CD14-positive monocyte (primary cell): ENCODE data around the gene LYL1. TPM values are rescaled to one million over a fixed set of nuclear protein-coding genes. Genes with fewer than 3 reads are reported as not detected.

Source experiments
- DNase-seq, 3 donors: peaks; one replicate each; pipeline ENCODE4 v3.0.0-alpha.2; 2011 to 2022
- H2AFZ ChIP-seq: 2 replicates; pipeline ENCODE4 v1.6.0; 2012; ENCODE audit warnings: mild to moderate bottlenecking, low read depth, low read length, inconsistent platforms; ENCODE audit not compliant: insufficient read depth, poor library complexity, severe bottlenecking
- H3K27ac ChIP-seq, 2 donors: 1 replicate in 1 of 2; 2 replicates in 1 of 2; pipeline ENCODE4 v1.5.1; 2012 to 2013; ENCODE audit warnings: low read length in 2 of 2, control low read depth in 1 of 2, inconsistent platforms in 1 of 2, low read depth in 1 of 2, mild to moderate bottlenecking in 1 of 2
- H3K27me3 ChIP-seq, 2 donors: one replicate each; pipeline versions ENCODE4 v1.6.0 to v1.6.1; 2011 to 2013; ENCODE audit warnings: low read length in 2 of 2; ENCODE audit not compliant: control insufficient read depth in 2 of 2, insufficient read depth in 2 of 2
- H3K36me3 ChIP-seq, 2 donors: replicated peaks in 1 of 2; 1 replicate in 1 of 2; 2 replicates in 1 of 2; pipeline versions ENCODE4 v1.5.1 to v1.6.1; 2012 to 2013; ENCODE audit warnings: low read length in 2 of 2, control low read depth in 1 of 2, inconsistent platforms in 1 of 2, mild to moderate bottlenecking in 1 of 2; ENCODE audit not compliant: insufficient read depth in 2 of 2, control insufficient read depth in 1 of 2
- H3K4me1 ChIP-seq, 2 donors: 1 replicate in 1 of 2; 2 replicates in 1 of 2; pipeline versions ENCODE4 v1.5.1 to v1.6.1; 2012 to 2013; ENCODE audit warnings: low read length in 2 of 2, control low read depth in 1 of 2, inconsistent platforms in 1 of 2, mild to moderate bottlenecking in 1 of 2, moderate library complexity in 1 of 2; ENCODE audit not compliant: insufficient read depth in 2 of 2, control insufficient read depth in 1 of 2
- H3K4me2 ChIP-seq: replicated peaks from 2 replicates; pipeline ENCODE3; 2012; ENCODE audit warnings: low read length, moderate library complexity, mild to moderate bottlenecking; ENCODE audit not compliant: poor library complexity, severe bottlenecking; ENCODE audit errors: extremely low read depth
- H3K4me3 ChIP-seq, 3 experiments: fragments of 200-600 bp in 1 of 3; sonication (generic) in 1 of 3; replicated peaks in 1 of 3; 1 replicate in 2 of 3; 2 replicates in 1 of 3; pipeline ENCODE4 v1.5.1; 2011 to 2013; ENCODE audit warnings: low read length in 3 of 3, mild to moderate bottlenecking in 3 of 3, control low read depth in 2 of 3, low read depth in 2 of 3, inconsistent platforms in 1 of 3, moderate library complexity in 1 of 3
- H3K79me2 ChIP-seq: 2 replicates; pipeline ENCODE4 v1.6.0; 2012; ENCODE audit warnings: mild to moderate bottlenecking, control low read depth, inconsistent platforms, low read length, moderate library complexity; ENCODE audit not compliant: insufficient read depth
- H3K9ac ChIP-seq: 2 replicates; pipeline ENCODE4 v1.6.0; 2017; ENCODE audit warnings: low read length, mild to moderate bottlenecking; ENCODE audit not compliant: insufficient read depth, poor library complexity, severe bottlenecking
- H3K9me3 ChIP-seq, 2 donors: replicated peaks in 1 of 2; 1 replicate in 1 of 2; 2 replicates in 1 of 2; pipeline versions ENCODE4 v1.5.1 to v1.6.1; 2012 to 2013; ENCODE audit warnings: low read length in 2 of 2, control low read depth in 1 of 2; ENCODE audit not compliant: control insufficient read depth in 1 of 2, insufficient read depth in 1 of 2
- H4K20me1 ChIP-seq: 2 replicates; pipeline ENCODE4 v1.6.0; 2012; ENCODE audit warnings: mild to moderate bottlenecking, low read length, control low read depth, moderate library complexity; ENCODE audit not compliant: insufficient read depth
- H3K27ac Mint-ChIP-seq, 7 donors: one replicate each; pipeline ENCODE4 v1.8.0; 2020; ENCODE audit warnings: mild to moderate bottlenecking in 7 of 7, mixed read lengths in 7 of 7, moderate library complexity in 6 of 7, inconsistent platforms in 2 of 7
- H3K27me3 Mint-ChIP-seq, 3 donors: one replicate each; pipeline ENCODE4 v1.8.0; 2021 to 2022; ENCODE audit warnings: low read depth in 3 of 3, mild to moderate bottlenecking in 3 of 3, mixed read lengths in 3 of 3, moderate library complexity in 3 of 3, inconsistent platforms in 1 of 3
- H3K36me3 Mint-ChIP-seq, 2 donors: one replicate each; pipeline ENCODE4 v1.8.0; 2020; ENCODE audit warnings: mixed read lengths in 2 of 2, inconsistent platforms in 1 of 2, mild to moderate bottlenecking in 1 of 2
- H3K4me1 Mint-ChIP-seq: one replicate; pipeline ENCODE4 v1.8.0; 2020; ENCODE audit warnings: mild to moderate bottlenecking, mixed read lengths
- H3K4me3 Mint-ChIP-seq, 2 donors: one replicate each; pipeline ENCODE4 v1.8.0; 2020; ENCODE audit warnings: mild to moderate bottlenecking in 2 of 2, mixed read lengths in 2 of 2, moderate library complexity in 1 of 2
- H3K9me3 Mint-ChIP-seq, 7 donors: one replicate each; pipeline ENCODE4 v1.8.0; 2020 to 2022; ENCODE audit warnings: mixed read lengths in 7 of 7, mild to moderate bottlenecking in 6 of 7, moderate library complexity in 6 of 7, inconsistent platforms in 2 of 7
- CTCF ChIP-seq: fragments of 200-600 bp; IDR thresholded peaks from one replicate; pipeline ENCODE4 v1.8.0; 2022; ENCODE audit warnings: antibody characterized with exemption, mild to moderate bottlenecking
- WGBS: methylation state at CpG from one replicate; pipeline ENCODE4 v1.1.5; 2013; ENCODE audit warnings: missing lambda C conversion rate; ENCODE audit not compliant: insufficient coverage; 5-methylcytosine and 5-hydroxymethylcytosine counted together
- intact Hi-C, 2 donors: fragments of 100-400 bp; cut with micrococcal nuclease; formaldehyde crosslinking; loops; one replicate each; pipeline versions ENCODE4 v1.15.0 to v1.15.1; 2023
- polyA plus RNA-seq, 3 donors: library from polyadenylated mRNA; depleted of rRNA in 1 of 3; unstranded in 2 of 3; stranded (reverse) in 1 of 3; fragments of 300-500 nt in 2 of 3; fragments of >200 nt in 1 of 3; fragmentation: Illumina TruSeq in 2 of 3; gene quantifications; 1 replicate in 2 of 3; 2 replicates in 1 of 3; pipeline ENCODE4 v1.2.3, GENCODE V29; 2012 to 2021

Gene LYL1
- polyA plus RNA-seq, 3 donors = 35.7 to 51.1 (median 37.1) TPM

DNA sequence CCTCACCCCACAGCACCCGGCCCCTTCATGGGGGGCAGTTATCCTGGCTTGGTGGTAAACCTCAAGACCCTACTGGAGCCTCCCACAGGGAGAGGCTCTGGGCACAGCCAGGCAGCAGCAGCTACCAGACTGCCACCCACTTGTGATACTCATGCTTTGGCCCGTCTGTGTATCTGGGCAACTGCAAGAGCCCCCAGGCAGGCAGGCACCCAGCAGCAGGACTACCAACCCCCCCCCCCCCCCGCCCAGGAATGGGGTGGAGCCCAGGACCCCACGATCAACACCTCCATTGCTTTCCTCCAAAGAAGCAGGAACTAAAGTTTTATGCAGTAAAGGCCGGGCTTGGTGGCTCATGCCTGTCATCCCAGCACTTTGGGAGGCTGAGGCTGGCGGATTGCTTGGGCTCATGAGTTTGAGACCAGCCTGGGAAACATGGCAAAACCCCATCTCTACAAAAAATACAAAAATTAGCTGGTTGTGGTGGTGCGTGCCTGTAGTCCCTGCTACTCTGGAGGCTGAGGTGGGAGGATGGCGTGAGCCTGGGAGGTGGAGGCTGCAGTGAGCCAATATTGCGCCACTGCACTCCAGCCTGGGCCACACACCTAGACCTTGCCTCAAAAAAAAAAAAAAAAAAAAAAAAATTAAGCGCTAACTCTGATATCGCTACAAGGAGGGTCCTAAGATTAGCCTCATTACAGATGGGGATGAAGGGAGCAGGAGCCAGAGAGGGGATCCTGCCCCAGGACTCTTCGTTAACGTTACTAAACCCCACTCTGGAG lies 1.1 kb upstream of the LYL1 start:
- no peak for TF ChIP-seq CTCF
- WGBS = 0% methylated on average over 3 of the region's 13 CpGs
- DNase-seq = no peak

DNA sequence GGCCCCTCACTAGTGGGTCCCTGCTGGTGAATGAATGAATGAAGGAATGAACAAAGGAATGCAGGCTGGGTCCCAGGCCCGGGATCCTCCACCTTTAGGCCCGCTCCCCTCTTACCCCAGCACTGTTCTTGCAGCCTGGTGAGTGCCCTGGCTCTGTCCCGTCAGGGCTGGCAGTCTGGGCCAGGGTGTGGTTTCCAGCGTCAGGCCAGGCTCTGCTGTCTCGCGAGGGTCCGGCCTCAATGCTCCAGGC lies 317 bp downstream of the LYL1 start:
- DNase-seq = no peak
- Histone ChIP-seq H3K4me2 (peak overlapping the region; percentile 100), H3K9me3 (no peaks in the 10 kb centered on the region), H3K79me2 (peaks cover 79% of the 10 kb centered on the region), H2AFZ (peak overlapping the region; percentile 91), H3K27me3 (no peaks in the 10 kb centered on the region), H4K20me1 (peaks cover 27% of the 10 kb centered on the region), H3K9ac (peak overlapping the region; percentile 86), H3K27ac (peak overlapping the region; percentile 90 to 98), H3K4me1 (peaks cover 65 to 80% of the 10 kb centered on the region in 2 donors), H3K36me3 (peaks cover 4 to 12% of the 10 kb centered on the region in 2 donors), H3K4me3 (peak overlapping the region; percentile 51 to 92 (median 84))
- Mint-ChIP-seq H3K4me3 (peak overlapping the region; percentile 87 to 97), H3K9me3 (no peaks in the 10 kb centered on the region), H3K27ac (peak overlapping the region; percentile 89 to 93 (median 92)), H3K27me3 (peaks cover 0 to 1% (median 1%) of the 10 kb centered on the region in 3 donors), H3K4me1 (peaks cover 55% of the 10 kb centered on the region), H3K36me3 (peaks cover 8 to 12% of the 10 kb centered on the region in 2 donors)
- intact Hi-C loops = loop anchor here (5.0 kb wide), 1 partner anchor 50 kb away; the partner anchor contains the start of genes IER2 (in 2 of the 2) and STX10 (in 2 of the 2)
- TF ChIP-seq CTCF = no peak
- WGBS = under 1% methylated on average over 7 of the region's 7 CpGs

More for the DNA sequence above, 1.1 kb upstream of the LYL1 start:
- Histone ChIP-seq H3K9ac (peak overlapping the region; percentile 86), H3K27me3 (no peaks in the 10 kb centered on the region), H3K4me2 (peak overlapping the region; percentile 100), H3K27ac (peak overlapping the region; percentile 90 to 98), H3K9me3 (no peaks in the 10 kb centered on the region), H4K20me1 (peaks cover 27% of the 10 kb centered on the region), H2AFZ (peak overlapping the region; percentile 96), H3K4me1 (peaks cover 63 to 77% of the 10 kb centered on the region in 2 donors), H3K79me2 (peaks cover 74% of the 10 kb centered on the region), H3K36me3 (peaks cover 8 to 17% of the 10 kb centered on the region in 2 donors), H3K4me3 (peak overlapping the region; percentile 61 to 92 (median 84))
- peaks cover 55% of the 10 kb centered on the region for H3K4me1 Mint-ChIP-seq
- H3K9me3 Mint-ChIP-seq = no peaks in the 10 kb centered on the region
- H3K36me3 Mint-ChIP-seq = peaks cover 11 to 16% of the 10 kb centered on the region in 2 donors
- peak overlapping the region; percentile 91 to 98 for H3K4me3 Mint-ChIP-seq
- H3K27ac Mint-ChIP-seq = peak overlapping the region; percentile 93 to 97 (median 96)
- H3K27me3 Mint-ChIP-seq = peaks cover 0 to 1% (median 0%) of the 10 kb centered on the region in 3 donors
- intact Hi-C loops = loop anchor here (5.0 kb wide), 1 partner anchor 49 kb away; the partner anchor contains the start of genes IER2 (in 2 of the 2) and STX10 (in 2 of the 2)
